ENCODE results near the gene DPP9. TPM values are rescaled to one million over a fixed set of nuclear protein-coding genes. Genes with fewer than 3 reads are reported as not detected.

Gene DPP9
- total RNA-seq, 1 experiment from 2014 or later, result 46.4 TPM

GRCh38 chr19:4738734-4739133, 15.1 kb upstream of the DPP9 start:
- Histone ChIP-seq H2BK20ac (ENCODE audit: low read depth, low read length, poor library complexity, severe bottlenecking) (no peak overlapping the region), H3K27ac (ENCODE audit: insufficient read length, low read depth, low read length) (no peak overlapping the region), H2BK5ac (ENCODE audit: insufficient read length, low read length) (no peak overlapping the region), H4K8ac (replicated peaks; ENCODE audit: insufficient read length, low read depth, low read length) (no peak overlapping the region), H3K79me2 (ENCODE audit: insufficient read depth, low read length) (no peaks in the 10 kb centered on the region), H3K27me3 (ENCODE audit: insufficient read depth, low read length) (no peaks in the 10 kb centered on the region), H3K9ac (ENCODE audit: extremely low read depth, insufficient read length, low read length) (no peak overlapping the region), H3K23me2 (ENCODE audit: insufficient read length, low read depth, low read length, poor library complexity, severe bottlenecking) (no peaks in the 10 kb centered on the region), H3K79me1 (ENCODE audit: insufficient read depth, low read depth, low read length, poor library complexity, severe bottlenecking) (no peaks in the 10 kb centered on the region), H4K91ac (ENCODE audit: insufficient read length, low read depth, low read length) (no peak overlapping the region), H2BK15ac (ENCODE audit: low read depth, low read length) (no peak overlapping the region), H3K56ac (ENCODE audit: insufficient read length, low read depth, low read length) (no peak overlapping the region), H3K23ac (ENCODE audit: insufficient read length, low read depth, low read length) (no peak overlapping the region), H3K14ac (ENCODE audit: insufficient read depth, low read length) (no peak overlapping the region; the same call in 1 of the 2 replicates), H3K9me3 (ENCODE audit: control insufficient read depth, low read depth, low read length) (no peaks in the 10 kb centered on the region), H2BK12ac (ENCODE audit: insufficient read length, low read depth, low read length) (no peak overlapping the region), H3K4ac (ENCODE audit: low read depth, low read length) (no peak overlapping the region), H3K18ac (ENCODE audit: insufficient read length, low read depth, low read length) (no peak overlapping the region), H4K5ac (ENCODE audit: insufficient read length, low read depth, low read length) (no peak overlapping the region), H3T11ph (ENCODE audit: low read length) (no peak overlapping the region), H3K4me2 (ENCODE audit: insufficient read depth, insufficient read length, low read length) (no peak overlapping the region), H2BK120ac (ENCODE audit: low read depth, low read length, poor library complexity, severe bottlenecking) (no peak overlapping the region), H3K4me1 (ENCODE audit: insufficient read depth, low read length) (no peaks in the 10 kb centered on the region), H2AFZ (ENCODE audit: low read length) (no peak overlapping the region), H2AK5ac (ENCODE audit: insufficient read length, low read length) (no peak overlapping the region), H4K20me1 (ENCODE audit: control insufficient read depth, insufficient read depth, insufficient read length) (no peaks in the 10 kb centered on the region)
- no peaks in the 10 kb centered on the region; a peak in 1 of 5 replicates for H3K9me3 Mint-ChIP-seq
- H3K36me3 Mint-ChIP-seq (ENCODE audit: insufficient read depth in 1 of 3, low read depth in 3 of 3), result no peaks in the 10 kb centered on the region
- DNase-seq, result no peak
- no peak for TF ChIP-seq CTCF (conservative IDR thresholded peaks at IDR 0.05)
- no peak overlapping the region; a peak in 1 of 5 replicates for H3K4me3 Mint-ChIP-seq
- peaks cover 3% of the 10 kb centered on the region for H3K27me3 Mint-ChIP-seq (ENCODE audit: low read depth)
- H3K4me1 Mint-ChIP-seq, result peaks cover 8 to 21% of the 10 kb centered on the region in 2 experiments
- WGBS (ENCODE audit: extremely low coverage, insufficient read length, low lambda C conversion rate), result no CpG with 5 or more reads among the region's 4 CpGs
- peak overlapping the region in 1 of 3 experiments; percentile 15; a peak in 1 of 7 replicates for H3K27ac Mint-ChIP-seq
